Hepatocyte (in vitro differentiated cells): ENCODE data around the gene SERPINA5. TPM values are rescaled to one million over a fixed set of nuclear protein-coding genes. Genes with fewer than 3 reads are reported as not detected.

Experiments
- DNase-seq: peaks from one replicate; pipeline ENCODE4 v3.0.0-alpha.2; 2016; ENCODE audit warnings: low spot score
- H2AFZ ChIP-seq: fragments of 200-600 bp; sonication (generic); 2 replicates; pipeline ENCODE4 v1.6.0; 2016; ENCODE audit warnings: antibody characterized with exemption, mild to moderate bottlenecking
- H3K27ac ChIP-seq: fragments of 200-600 bp; sonication (generic); 2 replicates; pipeline ENCODE4 v1.5.1; 2016; ENCODE audit warnings: mild to moderate bottlenecking
- H3K27me3 ChIP-seq: fragments of 200-600 bp; sonication (generic); 2 replicates; pipeline ENCODE4 v1.6.1; 2016
- H3K36me3 ChIP-seq: fragments of 200-600 bp; sonication (generic); replicated peaks from 2 replicates; pipeline ENCODE4 v1.5.1; 2016; ENCODE audit warnings: low read depth; ENCODE audit not compliant: insufficient read depth
- H3K4me1 ChIP-seq: fragments of 200-600 bp; sonication (generic); 2 replicates; pipeline ENCODE4 v1.5.1; 2016; ENCODE audit warnings: mild to moderate bottlenecking, moderate library complexity; ENCODE audit not compliant: insufficient read depth
- H3K4me2 ChIP-seq: fragments of 200-600 bp; sonication (generic); 2 replicates; pipeline ENCODE4 v1.6.0; 2016
- H3K4me3 ChIP-seq: fragments of 200-600 bp; sonication (generic); 2 replicates; pipeline ENCODE4 v1.5.1; 2016; ENCODE audit warnings: mild to moderate bottlenecking
- H3K79me2 ChIP-seq: fragments of 200-600 bp; sonication (generic); 2 replicates; pipeline ENCODE4 v1.6.0; 2017; ENCODE audit warnings: mild to moderate bottlenecking
- H3K9me2 ChIP-seq: fragments of 200-600 bp; sonication (generic); replicated peaks from 2 replicates; pipeline ENCODE4 v1.6.0; 2017; ENCODE audit warnings: mild to moderate bottlenecking; ENCODE audit not compliant: insufficient read depth
- H3K9me3 ChIP-seq: fragments of 200-600 bp; sonication (generic); 2 replicates; pipeline ENCODE4 v1.5.1; 2016; ENCODE audit warnings: low read depth, mild to moderate bottlenecking
- H4K20me1 ChIP-seq: fragments of 200-600 bp; sonication (generic); 2 replicates; pipeline ENCODE4 v1.6.0; 2016; ENCODE audit warnings: mild to moderate bottlenecking; ENCODE audit not compliant: insufficient read depth, poor library complexity, severe bottlenecking
- EZH2 ChIP-seq: fragments of 200-600 bp; sonication (generic); IDR thresholded peaks from 2 replicates; pipeline ENCODE4 v1.6.1; 2016; ENCODE audit warnings: antibody characterized with exemption, mild to moderate bottlenecking, borderline replicate concordance
- EZH2phosphoT487 ChIP-seq: fragments of 200-600 bp; sonication (generic); IDR thresholded peaks from one replicate; pipeline ENCODE4 v1.6.1; 2018; ENCODE audit warnings: antibody characterized with exemption, mild to moderate bottlenecking, low read depth, moderate library complexity; ENCODE audit not compliant: unreplicated experiment, severe bottlenecking
- WGBS: methylation state at CpG from one replicate; pipeline ENCODE4 v1.1.6; 2016; ENCODE audit warnings: low lambda C conversion rate; ENCODE audit errors: missing lambda C conversion rate; 5-methylcytosine and 5-hydroxymethylcytosine counted together
- polyA plus RNA-seq: library from polyadenylated mRNA; unstranded; fragments of >200 nt; fragmentation: Nextera tagmentation; extraction: Ambion mirVana; gene quantifications from 2 replicates; pipeline ENCODE4 v1.2.1, GENCODE V29; 2016
- total RNA-seq: library from RNA; depleted of rRNA; stranded (reverse); fragments of >200 nt; gene quantifications from 2 replicates; pipeline ENCODE4 v1.2.3, GENCODE V29; 2014
- TF ChIP-seq, protein P1 (sequence below): fragments of 200-600 bp; sonication (generic); IDR thresholded peaks from 2 replicates; pipeline ENCODE4 v1.5.1; 2016; ENCODE audit warnings: antibody characterized with exemption, mild to moderate bottlenecking; ENCODE audit not compliant: poor library complexity

The SERPINA5 gene
- total and polyA plus RNA-seq, 2 experiments from 2014 or later = 88.8 to 98.7 TPM

DNA sequence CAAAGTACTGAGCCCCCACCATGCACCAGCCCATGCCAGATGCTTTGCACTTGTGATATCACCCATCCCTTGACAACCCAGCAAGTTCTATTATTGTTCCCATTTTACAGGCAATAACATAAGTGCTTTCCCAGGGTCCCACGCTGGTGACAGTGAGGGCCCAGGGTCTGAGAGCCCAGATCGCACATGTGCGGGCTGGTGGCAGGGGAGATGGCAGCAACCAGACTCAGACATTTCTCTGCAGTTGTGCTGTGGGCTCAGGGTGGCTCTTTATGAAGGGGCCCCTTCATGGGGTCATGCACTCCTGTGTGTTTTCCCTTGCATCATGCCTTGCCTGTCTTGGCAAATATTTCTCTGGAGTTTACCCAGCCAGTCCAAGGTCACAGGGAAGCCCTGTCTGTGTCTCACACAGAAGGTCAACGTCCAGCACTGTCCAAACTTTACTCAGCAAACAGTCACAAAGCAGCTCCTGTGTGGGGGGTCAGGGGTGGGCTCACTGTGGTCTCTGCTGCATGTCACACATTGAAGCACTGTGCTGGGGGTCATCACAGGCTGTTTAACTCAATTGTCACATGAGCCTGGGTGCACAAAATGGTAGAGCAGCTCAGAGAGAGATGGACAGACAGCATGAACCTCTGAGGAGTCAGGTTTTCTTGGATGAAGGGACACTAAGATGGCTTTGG lies 12.7 kb downstream of the SERPINA5 start:
- H2AFZ ChIP-seq = no peak overlapping the region
- peak overlapping the region; percentile 82 for H3K27ac ChIP-seq
- H3K27me3 ChIP-seq = no peaks in the 10 kb centered on the region
- no peaks in the 10 kb centered on the region for H3K9me3 ChIP-seq
- peaks cover 30% of the 10 kb centered on the region for H3K4me1 ChIP-seq
- no peaks in the 10 kb centered on the region for H3K36me3 ChIP-seq
- no peak overlapping the region for H3K4me3 ChIP-seq
- no peaks in the 10 kb centered on the region for H4K20me1 ChIP-seq
- peak; percentile 64 for DNase-seq
- H3K79me2 ChIP-seq = no peaks in the 10 kb centered on the region
- TF ChIP-seq EZH2phosphoT487 (no peak), EZH2 (no peak)
- TF ChIP-seq, protein P1, sequence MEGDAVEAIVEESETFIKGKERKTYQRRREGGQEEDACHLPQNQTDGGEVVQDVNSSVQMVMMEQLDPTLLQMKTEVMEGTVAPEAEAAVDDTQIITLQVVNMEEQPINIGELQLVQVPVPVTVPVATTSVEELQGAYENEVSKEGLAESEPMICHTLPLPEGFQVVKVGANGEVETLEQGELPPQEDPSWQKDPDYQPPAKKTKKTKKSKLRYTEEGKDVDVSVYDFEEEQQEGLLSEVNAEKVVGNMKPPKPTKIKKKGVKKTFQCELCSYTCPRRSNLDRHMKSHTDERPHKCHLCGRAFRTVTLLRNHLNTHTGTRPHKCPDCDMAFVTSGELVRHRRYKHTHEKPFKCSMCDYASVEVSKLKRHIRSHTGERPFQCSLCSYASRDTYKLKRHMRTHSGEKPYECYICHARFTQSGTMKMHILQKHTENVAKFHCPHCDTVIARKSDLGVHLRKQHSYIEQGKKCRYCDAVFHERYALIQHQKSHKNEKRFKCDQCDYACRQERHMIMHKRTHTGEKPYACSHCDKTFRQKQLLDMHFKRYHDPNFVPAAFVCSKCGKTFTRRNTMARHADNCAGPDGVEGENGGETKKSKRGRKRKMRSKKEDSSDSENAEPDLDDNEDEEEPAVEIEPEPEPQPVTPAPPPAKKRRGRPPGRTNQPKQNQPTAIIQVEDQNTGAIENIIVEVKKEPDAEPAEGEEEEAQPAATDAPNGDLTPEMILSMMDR = no peak
- peak overlapping the region; percentile 62 for H3K4me2 ChIP-seq
- WGBS = 67% methylated on average over 4 of the region's 4 CpGs
- H3K9me2 ChIP-seq = no peaks in the 10 kb centered on the region

DNA sequence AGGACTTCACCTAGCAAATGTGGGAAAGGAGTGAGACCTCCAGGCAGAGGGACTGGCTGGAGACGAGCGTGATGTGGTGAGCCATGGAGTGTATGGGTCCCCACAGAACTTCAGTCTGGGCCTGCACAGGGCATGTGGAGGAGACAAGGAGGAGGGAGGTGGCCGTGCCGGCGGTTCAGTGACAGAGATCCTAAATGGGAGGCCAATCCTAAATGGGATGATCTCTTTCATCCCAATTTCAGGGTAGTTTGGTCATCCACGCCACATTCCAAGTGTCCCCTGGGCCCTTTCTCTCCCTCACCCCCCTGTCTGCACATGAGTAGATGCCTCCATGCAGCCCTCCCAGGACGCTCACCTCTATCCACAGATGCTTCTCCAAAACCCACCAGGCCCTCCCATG lies 13.2 kb downstream of the SERPINA5 start:
- Histone ChIP-seq H3K27ac (peak overlapping the region; percentile 82), H3K27me3 (no peaks in the 10 kb centered on the region), H3K9me3 (no peaks in the 10 kb centered on the region), H2AFZ (no peak overlapping the region), H3K4me1 (peaks cover 32% of the 10 kb centered on the region), H3K36me3 (no peaks in the 10 kb centered on the region), H3K4me3 (no peak overlapping the region), H3K79me2 (no peaks in the 10 kb centered on the region), H3K4me2 (no peak overlapping the region), H4K20me1 (no peaks in the 10 kb centered on the region), H3K9me2 (no peaks in the 10 kb centered on the region)
- TF ChIP-seq EZH2phosphoT487 (no peak), EZH2 (no peak)
- TF ChIP-seq, protein P1 = no peak
- no peak for DNase-seq
- 97% methylated on average over 7 of the region's 7 CpGs for WGBS

DNA sequence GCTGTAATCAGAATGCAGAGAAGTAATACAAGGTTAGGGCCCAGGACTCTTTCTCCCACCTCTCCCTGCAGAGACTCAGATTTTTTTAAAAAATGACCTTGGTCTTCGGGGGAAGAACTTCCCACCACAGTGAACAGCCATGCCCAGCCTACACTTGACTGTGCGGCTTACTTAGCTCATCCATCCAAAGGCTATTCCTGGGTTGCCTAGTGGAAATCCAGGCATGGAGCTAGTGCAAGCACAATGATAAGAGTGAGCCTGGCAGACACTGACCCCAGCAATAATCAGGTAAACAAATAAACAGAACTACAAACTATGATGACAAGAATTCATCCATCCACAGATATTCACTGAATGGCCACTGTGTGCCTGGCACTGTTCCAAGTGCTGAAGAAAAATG lies 14.7 kb downstream of the SERPINA5 start:
- no peaks in the 10 kb centered on the region for H4K20me1 ChIP-seq
- H3K79me2 ChIP-seq = no peaks in the 10 kb centered on the region
- no peaks in the 10 kb centered on the region for H3K36me3 ChIP-seq
- H2AFZ ChIP-seq = no peak overlapping the region
- H3K4me3 ChIP-seq = no peak overlapping the region
- peak overlapping the region; percentile 14 for H3K27ac ChIP-seq
- no peaks in the 10 kb centered on the region for H3K9me3 ChIP-seq
- H3K27me3 ChIP-seq = no peaks in the 10 kb centered on the region
- no peak overlapping the region for H3K4me2 ChIP-seq
- peaks cover 44% of the 10 kb centered on the region for H3K4me1 ChIP-seq
- no peak for TF ChIP-seq EZH2phosphoT487
- TF ChIP-seq, protein P1 = no peak
- no peak for TF ChIP-seq EZH2
- H3K9me2 ChIP-seq = no peaks in the 10 kb centered on the region
- DNase-seq = no peak
- WGBS = 81% methylated on average over 2 of the region's 2 CpGs
